AG09319 (cell line): ENCODE measurements around the gene ASIC3.

Source experiments
- DNase-seq: peaks from one replicate; pipeline ENCODE4 v3.0.0-alpha.2; 2010; ENCODE audit warnings: low read depth; ENCODE audit errors: extremely low read depth
- CTCF ChIP-seq: IDR thresholded peaks from 2 replicates; pipeline ENCODE4 v1.5.1; 2011; ENCODE audit warnings: low read depth, mild to moderate bottlenecking, inconsistent platforms, low read length, moderate library complexity

ASIC3 gene

DNA sequence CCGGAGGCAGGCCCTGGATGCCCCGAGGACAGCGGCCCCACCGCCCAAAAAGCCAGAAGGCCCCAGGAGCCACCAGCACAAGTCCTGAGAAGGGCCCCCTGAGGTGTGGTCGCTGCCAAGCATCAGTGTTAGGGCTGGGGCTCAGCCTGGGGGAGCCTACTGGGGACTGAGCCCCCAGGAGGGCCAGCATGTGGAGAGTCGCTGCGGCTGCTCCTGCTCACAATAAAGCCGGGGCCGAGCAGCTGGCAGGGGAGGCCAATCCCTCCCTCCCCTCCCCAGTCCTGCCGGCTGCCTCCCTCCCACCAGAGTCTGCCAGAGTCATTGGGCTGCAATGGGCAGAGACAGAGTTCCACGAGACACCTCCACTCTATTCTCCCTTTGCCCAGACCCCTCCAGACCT lies 3.1 kb upstream of the ASIC3 start:
- DNase-seq, result no peak
- TF ChIP-seq CTCF, result no peak

DNA sequence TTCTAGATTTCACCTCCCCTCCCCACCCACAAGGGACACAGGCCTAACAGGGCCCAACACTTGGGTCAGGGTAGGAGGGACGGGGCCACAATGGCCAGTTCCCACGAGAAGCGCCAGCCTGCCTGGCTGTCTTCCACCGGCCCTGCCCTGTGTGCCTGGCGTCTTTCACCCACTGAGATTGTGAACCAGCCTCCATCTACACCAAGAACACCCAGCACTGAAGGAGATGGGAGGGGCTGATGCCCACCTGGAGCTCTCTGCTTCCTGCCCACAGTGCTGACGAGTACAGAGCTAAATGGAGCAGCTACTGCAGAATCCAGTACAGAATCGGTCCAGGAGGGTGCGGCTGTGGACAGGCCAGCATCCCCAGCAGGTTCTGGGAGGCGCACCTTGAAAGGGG lies 2.4 kb upstream of the ASIC3 start:
- no peak for TF ChIP-seq CTCF
- no peak for DNase-seq

- TF ChIP-seq CTCF, result no peak
- no peak for DNase-seq
These were observed 1.4 kb upstream of the ASIC3 start for GRCh38 chr7:151046603-151047573.

- no peak for DNase-seq
- no peak for TF ChIP-seq CTCF
These were observed 656 bp downstream of the ASIC3 start for GRCh38 chr7:151048911-151049463.

DNA sequence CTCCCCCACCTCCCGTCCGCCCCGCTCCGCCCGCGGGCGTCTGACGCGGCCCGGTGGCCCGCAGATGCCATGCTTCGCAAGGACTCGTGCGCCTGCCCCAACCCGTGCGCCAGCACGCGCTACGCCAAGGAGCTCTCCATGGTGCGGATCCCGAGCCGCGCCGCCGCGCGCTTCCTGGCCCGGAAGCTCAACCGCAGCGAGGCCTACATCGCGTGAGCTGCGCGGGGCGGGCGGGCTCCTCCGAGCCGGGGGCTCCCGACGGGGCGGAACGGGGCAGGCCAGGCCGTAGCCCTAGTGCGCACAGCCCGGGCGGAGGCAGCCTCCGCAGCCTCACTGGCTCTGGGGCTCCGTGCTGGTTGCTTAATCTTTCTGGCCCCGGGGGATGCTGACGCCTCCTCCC lies 2.8 kb downstream of the ASIC3 start:
- no peak for TF ChIP-seq CTCF
- DNase-seq, result no peak

DNA sequence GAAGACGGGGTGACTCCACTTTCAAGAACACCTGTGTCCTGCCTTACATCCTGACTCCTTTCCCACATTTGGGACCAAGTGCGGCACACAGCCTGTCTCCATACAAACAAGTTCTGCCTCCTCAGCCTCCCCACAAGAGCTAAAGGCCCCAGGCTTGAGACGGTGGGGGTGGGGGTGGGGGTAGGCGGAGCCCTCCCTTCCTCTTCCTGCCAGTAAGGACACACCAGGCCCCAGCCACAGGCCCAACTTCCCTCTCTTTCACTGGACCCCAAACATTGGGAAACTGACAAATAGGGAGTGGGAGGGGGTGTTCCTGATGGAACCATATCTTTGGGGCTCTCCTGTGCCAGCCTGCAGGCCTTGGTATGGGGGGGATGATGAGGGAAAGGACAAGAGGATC lies 4.8 kb downstream of the ASIC3 start:
- TF ChIP-seq CTCF, result no peak
- no peak for DNase-seq

DNA sequence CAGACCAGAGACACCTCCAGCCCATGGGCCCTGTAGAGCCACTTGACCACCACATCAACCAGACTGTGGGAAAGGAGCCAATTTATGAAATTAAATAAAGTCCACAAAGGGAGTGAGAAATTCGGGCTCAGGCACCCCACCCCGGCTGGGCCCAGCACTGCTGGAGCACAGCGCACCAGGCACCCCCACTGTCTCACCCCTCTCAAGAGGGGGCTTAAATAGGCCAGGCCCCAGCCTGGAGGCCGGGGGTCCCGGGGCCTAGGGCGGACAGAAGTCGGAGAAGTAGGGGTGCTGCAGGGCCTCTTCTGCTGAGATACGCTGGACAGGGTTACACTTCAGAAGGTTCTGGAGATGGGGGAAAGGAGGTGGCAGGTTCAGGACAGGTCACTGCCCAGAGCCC lies 5.4 kb downstream of the ASIC3 start:
- no peak for DNase-seq
- no peak for TF ChIP-seq CTCF
